IPS-NIHi11 (cell line): ENCODE results near the gene SLCO2B1.

Experiments
- DNase-seq: peaks from one replicate; pipeline ENCODE4 v3.0.0; 2012; ENCODE audit warnings: mixed read lengths, low spot score

The SLCO2B1 gene

DNA sequence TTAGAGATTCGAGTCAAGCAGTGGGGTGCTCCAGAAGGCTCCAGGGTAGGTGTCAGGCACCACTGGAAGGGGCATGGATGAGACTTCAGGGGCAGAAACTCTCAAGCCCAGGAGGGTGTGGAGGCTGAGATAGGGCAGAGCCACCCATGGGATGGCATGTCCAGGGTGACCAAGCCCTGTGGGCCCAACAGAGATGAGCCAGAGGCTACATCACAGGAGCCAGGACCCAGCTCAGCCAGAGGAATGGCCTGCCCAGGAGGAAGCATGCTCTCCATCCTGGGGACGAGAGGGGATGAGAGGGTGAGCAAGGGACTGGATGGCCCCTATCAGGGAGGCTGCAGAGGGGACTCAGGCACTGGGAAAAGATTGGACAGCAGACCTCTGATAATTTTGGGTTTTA is 42.8 kb downstream of the SLCO2B1 start:
- DNase-seq: no peak

DNA sequence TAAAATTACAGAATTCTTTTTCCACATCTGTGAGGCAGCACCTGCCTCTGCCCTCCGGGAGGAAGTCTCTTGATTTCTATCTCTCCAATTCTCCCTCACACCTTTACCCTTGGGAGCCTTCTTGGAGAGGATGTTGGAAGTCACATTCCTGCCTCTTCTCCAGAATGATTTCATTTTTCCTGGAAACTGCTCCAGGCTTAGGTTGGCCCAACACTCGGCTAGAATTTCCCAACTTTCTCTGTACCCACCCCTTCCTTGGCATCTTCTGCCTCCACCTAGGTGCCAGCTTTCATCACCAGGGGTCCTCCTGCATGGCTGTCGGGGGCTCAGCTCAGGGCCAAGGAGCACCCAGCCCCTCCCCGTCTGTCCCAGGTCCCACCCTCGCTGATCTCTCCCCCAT is 43.2 kb downstream of the SLCO2B1 start:
- DNase-seq: no peak

DNA sequence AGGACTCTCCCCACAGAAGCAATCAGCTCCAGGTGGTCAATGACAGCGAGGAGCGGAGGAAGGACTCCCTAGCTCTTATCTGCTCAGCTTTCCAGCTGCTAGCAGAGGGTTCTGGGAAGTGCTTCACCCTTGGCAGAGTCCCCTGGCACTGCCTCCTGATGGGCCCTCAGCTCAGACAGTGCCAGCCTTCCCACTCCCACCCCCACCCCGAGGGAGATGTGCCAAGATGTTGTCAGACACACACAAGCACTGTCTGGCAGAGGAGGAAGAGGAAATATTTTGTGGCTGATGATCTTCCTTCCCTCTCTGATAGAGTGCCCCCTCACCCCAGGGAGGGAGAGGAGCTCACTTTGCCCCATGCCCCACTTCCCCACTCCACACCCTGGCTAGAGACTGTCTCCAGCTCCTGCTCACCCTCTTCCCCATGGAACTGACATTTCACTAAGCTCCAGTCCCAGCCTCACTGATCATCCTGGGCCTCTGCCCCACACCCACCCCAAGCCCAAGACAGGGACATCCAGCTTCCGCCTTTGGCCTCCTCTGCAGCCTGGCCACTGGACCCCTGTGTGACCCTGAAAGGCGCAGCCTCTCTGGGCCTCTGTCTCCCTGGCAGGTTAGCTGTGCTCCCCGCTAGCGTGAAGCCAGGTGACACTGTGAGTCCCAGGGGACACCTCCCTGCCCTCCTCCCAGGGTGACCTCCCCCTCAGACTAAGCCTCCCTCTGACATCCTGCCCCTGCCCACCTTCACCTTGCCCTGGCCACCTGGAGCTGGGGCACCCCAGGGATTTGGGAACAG is 44.5 kb downstream of the SLCO2B1 start:
- DNase-seq: no peak

DNA sequence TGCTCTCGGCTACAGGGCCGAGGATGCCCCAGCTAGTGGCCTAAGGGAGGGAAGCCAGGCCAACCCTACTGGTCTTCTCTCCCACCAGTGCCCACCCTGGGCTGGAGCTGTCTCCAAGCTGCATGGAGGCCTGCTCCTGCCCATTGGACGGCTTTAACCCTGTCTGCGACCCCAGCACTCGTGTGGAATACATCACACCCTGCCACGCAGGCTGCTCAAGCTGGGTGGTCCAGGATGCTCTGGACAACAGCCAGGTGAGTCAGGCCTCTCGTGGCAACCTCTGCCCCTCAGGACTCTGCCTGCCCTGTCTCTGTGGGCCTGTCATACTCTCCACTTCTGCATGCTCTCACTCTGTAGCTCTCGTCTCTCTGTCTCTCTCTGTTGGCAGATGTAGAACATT is 45.5 kb downstream of the SLCO2B1 start:
- no peak for DNase-seq

DNA sequence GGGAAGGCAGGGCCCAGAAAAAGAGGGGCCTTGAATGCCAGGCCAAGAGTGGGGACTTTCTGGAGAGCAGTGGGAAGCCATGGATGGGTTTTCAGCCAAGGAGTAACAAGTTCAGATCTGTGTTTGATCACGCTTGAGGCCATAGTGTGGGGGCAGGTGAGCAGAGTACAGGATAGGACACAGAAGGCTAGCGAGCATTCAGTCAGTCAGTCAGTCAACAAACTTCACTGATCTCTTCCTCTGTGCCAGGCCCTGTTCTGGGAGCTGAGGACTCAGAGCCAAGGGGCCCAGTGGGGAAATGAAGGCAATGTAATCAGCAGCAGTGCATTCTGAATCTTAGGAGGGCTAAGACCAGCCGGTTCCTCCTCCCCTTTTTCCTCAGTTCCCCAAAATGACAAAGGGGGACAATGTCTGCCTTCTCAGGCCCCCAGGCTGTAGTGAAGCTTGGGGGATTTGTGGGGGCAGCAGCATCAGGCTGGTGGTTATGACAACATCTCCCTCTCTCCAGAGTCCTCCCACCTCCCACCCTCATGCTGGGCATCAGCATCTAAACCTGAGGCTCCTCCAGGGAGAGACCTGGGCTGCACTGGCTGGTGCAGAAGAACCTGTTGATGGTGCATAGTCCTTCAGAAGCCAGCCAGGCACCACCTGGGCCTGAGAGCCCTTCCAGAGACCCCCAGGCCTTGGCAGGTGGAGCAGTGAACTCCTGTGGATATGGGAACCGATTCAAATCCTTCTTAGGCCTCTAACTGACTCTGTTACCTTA is 46.8 kb downstream of the SLCO2B1 start:
- DNase-seq: no peak

DNA sequence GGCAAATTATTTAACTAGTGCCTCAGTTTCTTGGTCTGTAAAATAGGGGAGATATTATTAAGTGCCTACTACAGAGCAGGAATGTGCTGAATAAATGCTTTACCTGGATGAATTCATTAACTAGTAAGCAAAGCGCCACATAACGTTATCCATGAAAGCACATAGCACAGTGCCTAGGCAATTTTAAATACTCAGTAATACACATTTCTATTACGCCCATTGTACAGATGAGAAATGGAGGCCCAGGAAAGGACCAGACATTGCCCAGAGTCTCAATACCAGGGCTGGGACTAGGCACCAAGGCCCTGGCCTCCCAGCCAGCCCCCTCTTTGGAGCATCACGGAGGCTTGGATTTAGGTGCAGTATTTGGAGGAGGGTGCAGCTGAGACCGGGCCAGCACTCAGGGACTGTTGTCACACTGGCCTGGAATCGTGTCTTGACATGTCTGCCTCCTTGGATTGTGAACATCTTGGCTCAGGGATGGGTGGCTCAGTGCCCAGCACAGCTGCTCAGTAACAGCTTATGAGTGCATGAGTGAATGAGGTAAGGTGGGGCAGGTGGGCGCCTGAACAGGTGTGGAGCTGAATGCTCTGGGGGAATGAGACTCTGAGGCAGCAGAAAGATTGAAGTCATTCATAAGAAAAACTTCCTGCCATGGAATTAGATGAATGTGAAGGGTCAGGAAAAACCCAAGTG is 47.5 kb downstream of the SLCO2B1 start:
- no peak for DNase-seq

DNA sequence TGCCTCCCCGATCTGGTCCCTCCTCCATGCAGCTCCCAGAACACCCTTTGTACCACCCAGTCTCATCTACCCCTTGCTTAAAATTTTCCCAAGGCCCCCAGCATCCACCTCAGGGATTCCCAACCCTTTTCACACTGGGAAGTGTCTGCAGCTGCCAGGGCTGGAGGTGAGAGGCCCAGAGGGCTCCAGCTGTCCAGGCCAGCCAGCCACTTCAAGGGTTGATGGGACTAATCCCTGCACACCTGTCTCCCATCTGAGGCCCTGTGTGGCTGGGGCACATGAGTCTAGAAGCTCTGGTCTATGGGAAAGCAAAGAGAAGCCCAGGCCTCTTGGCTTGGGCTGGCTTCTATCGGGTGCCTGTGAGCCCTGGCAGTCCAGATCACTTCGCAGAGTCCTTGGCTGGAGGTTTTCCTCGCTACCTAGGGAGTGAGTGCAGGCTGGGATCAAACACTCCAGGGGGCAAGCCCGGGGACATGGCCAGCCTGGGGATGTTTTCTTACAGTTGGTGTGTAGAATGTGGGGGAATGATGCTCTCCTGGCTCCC is 48.6 kb downstream of the SLCO2B1 start:
- no peak for DNase-seq

DNA sequence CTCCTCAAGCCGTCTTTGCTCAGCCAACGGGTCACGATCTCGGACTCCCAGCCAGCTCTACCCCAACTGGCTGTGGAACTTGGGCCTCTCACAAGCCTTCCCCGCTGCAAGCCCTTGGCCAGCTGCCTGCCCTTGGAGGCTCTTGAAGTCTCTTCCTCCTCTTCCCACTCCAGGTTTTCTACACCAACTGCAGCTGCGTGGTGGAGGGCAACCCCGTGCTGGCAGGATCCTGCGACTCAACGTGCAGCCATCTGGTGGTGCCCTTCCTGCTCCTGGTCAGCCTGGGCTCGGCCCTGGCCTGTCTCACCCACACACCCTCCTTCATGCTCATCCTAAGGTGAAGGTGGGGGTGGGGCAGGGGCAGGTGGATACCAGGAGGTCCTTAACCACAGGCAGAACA is 49.1 kb downstream of the SLCO2B1 start:
- no peak for DNase-seq

DNA sequence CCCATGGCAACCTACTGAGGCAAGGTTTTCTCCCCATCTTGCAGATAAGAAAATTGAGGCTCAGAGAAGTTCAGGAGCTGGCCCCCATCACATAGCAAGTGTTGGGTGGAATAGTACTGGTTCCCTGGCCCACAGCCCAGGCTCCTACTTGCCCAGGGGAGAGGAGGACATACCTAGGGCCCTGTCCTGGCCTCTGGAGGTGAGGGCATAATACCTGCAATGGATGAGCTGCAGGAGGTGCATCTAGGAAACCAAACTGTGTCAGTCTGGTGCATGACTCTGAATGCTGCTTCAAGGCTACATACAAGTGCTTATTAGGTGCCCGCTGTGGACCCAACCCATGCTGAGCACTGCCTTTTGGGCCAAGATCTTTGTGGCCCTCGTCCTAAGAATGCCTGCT is 49.6 kb downstream of the SLCO2B1 start:
- no peak for DNase-seq

DNA sequence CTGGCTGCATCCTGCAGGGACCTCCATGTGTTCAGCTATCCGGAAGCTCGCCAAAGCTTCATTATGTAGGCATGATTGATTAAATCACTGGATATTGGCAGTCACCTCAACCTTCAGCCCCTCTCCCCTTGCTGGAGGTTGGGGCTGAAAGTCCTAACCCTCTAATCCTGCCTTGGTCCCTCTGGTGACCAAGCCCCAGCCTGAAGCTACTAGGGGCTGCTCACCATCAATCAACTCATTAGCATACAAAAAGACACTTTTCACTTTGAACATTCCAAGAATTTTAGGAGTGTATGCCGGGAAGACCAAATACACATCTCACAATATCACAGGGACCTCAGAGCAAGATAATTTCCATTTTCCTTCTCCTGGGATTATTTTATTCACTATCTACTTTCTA is 50.9 kb downstream of the SLCO2B1 start:
- DNase-seq: no peak

DNA sequence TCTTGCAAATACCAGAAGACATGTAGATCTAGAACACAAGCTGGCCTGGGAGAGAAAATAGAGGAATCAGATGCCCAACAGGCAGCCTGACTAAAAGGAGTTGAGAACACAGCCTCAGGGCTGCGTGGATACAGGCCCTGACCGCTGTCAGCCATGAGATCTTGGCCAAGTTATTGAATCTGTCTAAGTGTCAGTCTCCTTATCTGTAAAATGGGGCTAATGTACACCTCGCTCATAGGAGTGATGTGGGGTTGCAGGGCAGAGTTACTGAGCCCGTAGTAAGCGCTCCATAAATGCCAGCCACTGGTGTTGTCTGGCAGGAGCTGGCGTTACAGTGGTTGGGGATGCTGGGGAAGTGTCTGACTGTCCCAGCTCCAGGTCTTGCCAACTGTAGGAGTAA is 51.3 kb downstream of the SLCO2B1 start:
- no peak for DNase-seq

DNA sequence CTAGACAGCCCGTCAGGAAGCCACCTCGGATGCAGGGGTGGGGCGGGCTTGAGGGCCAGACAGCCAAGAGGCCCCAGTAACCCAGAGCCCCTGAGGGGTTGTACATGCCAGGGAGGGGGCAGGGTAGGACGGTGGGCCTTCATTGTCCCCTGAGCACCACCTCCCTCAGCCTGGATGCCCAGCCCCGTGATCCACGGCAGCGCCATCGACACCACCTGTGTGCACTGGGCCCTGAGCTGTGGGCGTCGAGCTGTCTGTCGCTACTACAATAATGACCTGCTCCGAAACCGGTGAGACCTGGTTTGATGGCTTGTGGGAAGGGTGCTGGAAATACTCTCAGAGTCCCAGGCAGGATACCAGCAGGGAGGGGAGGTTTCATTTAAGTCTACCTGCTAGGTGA is 52.2 kb downstream of the SLCO2B1 start:
- no peak for DNase-seq

DNA sequence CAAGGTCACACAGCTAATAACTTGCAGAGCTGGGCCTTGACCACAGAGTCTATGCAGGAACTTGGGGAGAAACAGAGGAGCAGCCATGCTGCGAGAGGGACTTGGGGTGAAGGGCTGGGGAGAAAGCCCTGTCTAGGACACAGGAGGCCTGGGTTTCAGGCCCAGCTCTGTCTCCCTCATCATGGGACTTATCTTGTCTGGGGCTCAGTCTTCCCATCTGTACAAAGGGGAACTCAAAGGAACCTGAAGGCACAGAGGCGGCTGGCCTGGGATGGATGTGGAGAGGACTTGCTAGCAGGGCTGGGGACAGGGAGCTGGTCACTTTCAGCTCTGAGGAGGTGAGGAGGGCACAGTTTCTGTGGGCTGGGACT is 52.7 kb downstream of the SLCO2B1 start:
- DNase-seq: no peak

DNA sequence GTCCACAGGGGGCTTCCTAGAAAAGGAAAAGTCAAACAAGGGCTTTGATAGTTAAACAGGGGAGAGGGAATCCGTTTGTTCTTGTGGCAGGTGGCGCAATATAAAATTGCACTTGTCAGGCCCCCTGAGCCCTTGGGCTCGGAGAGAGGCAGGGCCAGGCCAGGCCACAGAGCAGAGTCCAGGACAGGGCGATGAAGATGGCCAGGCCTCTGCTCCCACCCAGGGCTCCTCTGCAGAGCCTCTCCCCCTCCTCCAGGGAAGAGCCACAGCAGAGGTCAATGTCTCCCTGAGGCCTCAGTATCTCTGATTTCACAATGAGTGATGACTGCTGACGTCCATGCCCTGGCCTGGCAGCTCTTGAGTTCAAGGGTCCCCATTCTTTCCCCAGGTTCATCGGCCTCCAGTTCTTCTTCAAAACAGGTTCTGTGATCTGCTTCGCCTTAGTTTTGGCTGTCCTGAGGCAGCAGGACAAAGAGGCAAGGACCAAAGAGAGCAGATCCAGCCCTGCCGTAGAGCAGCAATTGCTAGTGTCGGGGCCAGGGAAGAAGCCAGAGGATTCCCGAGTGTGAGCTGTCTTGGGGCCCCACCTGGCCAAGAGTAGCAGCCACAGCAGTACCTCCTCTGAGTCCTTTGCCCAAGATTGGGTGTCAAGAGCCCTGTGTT is 53.2 kb downstream of the SLCO2B1 start:
- DNase-seq: no peak

DNA sequence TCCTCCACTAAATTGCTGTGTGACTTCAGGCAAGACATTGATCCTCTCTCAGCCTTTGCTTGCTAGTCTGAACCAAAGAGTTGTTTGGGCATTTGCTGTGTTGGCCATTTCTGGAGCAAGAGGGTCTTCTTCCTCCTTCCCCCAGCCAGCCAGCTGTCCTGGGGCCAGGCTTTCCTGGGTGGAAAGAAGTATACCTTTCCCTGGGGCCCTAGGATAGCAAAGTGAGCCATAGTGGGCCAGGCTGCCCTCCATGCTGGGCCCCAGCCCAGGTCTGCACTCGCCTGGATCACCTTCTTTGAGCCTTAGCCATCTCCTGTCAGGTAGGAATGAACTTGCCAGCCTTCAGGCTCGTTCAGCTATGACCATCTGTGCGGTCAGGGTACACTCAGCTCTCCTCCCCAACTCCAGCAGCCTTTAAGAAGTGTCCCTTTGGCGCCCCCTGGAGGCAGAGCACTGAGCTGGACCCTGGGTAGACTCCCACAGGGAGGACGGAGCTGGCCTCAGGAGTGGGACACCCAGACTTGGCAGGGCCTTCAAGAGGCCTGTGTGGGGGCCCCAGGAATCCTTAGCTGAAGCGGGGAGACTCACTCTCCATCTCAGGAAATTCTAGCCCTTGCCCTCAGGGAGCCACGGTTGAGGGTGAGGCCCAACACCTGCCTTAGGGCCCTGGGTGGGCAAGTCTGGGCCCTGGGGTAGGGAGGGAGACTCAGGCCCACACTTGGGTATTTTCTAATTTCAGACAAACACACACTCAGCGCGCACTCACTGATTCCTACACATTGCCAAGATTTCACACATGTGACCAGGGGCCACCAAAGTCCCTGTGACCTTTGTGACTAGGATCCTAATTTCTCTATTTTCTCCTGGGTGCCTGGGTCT is 54.0 kb downstream of the SLCO2B1 start:
- DNase-seq: peak; percentile 93

DNA sequence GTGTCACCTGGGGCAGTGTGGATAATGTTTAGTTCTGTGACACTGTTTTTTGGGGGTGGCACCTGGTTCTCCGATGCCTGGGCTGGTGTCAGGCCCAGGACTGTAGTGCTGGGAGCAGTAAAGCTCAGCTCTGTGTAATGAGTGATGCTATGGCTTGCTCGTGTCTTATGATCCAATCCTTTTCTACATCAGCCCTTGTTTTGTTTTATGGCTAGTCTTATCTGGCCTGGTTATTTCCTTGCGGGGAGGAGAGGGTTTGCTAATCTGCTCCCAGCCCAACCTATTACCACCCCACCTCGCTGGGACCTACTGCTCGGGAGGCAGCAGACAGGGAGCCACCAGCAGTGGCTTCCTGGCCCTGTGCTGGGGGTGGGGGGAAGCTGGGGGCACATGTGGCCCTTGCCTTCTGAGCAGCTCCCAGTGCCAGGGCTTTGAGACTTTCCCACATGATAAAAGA is 54.7 kb downstream of the SLCO2B1 start:
- DNase-seq: no peak

DNA sequence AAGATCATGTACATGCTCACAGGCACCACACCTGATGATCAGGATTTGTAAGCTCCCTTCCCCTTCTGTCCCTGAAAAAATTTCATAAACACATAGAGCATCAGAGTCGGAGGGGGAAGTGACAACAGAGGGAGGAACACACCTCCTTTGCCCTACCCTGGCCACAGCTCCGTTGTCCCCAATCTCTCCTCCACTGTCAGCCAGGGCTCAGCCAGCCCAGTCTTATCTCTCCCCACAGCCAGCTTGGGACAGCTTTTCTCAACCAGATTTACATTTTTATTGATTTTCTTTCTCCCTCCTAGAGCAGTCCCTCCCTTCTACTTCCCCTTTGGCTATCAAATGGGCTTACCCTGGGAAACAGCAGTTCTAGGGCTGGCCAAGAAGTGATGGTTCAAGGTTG is 57.5 kb downstream of the SLCO2B1 start:
- DNase-seq: no peak

DNA sequence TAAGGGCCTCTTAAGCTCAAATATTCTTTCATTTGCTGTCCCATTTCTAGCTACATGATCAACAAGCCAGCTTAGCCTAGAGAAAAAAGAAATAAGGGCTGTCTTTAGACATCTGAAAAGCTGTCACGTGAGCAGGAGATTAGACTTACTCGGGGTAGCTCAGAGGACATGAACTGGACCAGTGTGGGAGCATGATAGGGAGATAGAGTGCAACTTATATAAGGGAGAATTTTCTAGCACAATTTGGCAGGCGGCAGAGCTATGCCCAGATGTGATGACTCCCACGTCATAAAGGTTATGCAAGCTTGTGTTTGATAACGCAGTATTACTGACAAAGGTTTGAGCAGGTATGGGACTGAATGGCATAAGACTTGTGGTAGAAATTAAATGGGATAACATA is 61.5 kb downstream of the SLCO2B1 start:
- no peak for DNase-seq

DNA sequence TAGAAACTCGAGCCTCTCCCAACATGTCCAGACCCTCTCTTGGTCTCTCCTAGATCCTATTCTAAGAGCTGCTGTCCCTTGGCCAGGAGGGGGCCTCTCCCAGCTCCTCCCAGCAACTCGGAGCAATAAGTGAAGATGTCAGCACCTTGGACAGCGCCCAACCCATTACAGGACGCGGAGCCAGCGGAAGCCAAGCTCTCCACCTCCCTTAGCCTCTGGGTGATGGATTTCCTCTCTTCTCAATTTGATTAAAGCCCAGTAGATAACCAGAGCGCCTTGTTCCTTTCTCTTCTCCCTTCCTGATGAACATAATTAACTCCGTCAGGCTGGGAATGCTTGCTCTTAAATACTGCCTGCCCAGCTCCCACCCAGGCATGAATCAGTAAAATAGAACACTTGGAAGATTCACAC is 63.5 kb downstream of the SLCO2B1 start:
- DNase-seq: peak; percentile 94

DNA sequence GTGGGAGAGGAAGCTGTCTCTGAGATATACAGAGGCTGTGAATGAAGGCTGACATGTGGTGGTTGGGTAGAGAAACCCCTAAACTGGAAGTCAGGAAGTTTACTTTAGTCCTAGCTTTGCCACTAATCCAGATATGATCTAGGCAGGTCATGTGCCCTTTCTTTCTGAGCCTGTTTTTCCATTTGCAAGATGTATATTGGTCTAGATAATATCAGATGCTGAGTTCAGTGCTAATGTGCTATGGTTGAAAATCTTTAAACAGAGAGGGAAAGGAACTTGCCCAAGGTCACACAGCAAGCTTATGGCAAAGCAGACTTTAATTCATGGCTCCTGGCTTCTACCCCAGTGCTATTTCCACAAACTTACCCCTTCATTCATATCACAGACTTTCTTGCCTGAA is 63.9 kb downstream of the SLCO2B1 start:
- DNase-seq: no peak

DNA sequence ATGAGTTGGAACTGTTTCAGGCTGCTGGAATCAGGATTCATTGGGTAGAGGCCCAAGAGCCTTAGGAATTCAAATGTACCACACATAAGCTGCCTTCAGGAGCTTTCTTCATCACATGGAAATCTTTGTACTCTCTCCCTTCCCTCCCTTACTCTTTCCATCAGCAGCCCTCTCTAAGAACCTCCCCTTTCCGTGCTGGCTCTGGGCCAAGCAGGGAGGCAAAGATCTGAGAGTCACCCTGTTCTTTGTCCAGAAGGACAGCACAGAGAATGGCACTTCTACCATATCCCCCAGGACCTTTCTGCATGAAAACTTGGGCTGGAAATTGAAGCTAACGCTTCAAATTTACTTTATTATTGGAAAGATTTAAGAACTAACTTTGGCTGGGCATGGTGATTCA is 69.0 kb downstream of the SLCO2B1 start:
- DNase-seq: no peak
